HEK293T (cell line): ENCODE data around the gene ASXL1.

Experiments
- CTCF ChIA-PET: fragments of 350-600 bp; formaldehyde crosslinking; extraction: SDS; loops from one replicate; lab custom pipeline; 2021; ENCODE audit warnings: antibody characterized with exemption, inconsistent platforms; lab: Yijun Ruan, JAX
- POLR2A ChIA-PET: fragments of 350-600 bp; formaldehyde crosslinking; extraction: SDS; loops from one replicate; lab custom pipeline; 2020; ENCODE audit warnings: antibody characterized with exemption, inconsistent platforms; lab: Yijun Ruan, JAX
- DNase-seq: peaks from one replicate; pipeline ENCODE4 v3.0.0; 2012; ENCODE audit warnings: mixed read lengths; ENCODE audit errors: extremely low spot score
- ARNT ChIP-seq: fragments of 450-650 bp; IDR thresholded peaks from 2 replicates; pipeline ENCODE4 v1.6.1; 2017; ENCODE audit warnings: mild to moderate bottlenecking
- BHLHE40 ChIP-seq: fragments of 450-650 bp; IDR thresholded peaks from 2 replicates; pipeline ENCODE4 v1.6.1; 2016; ENCODE audit warnings: mild to moderate bottlenecking, moderate library complexity, borderline replicate concordance
- CTBP1 ChIP-seq: fragments of 450-650 bp; IDR thresholded peaks from 2 replicates; pipeline ENCODE4 v1.6.1; 2016; ENCODE audit warnings: borderline replicate concordance
- ELF4 ChIP-seq: fragments of 450-650 bp; IDR thresholded peaks from 2 replicates; pipeline ENCODE4 v1.6.1; 2017; ENCODE audit warnings: antibody characterized with exemption
- FOXA1 ChIP-seq: fragments of 450-650 bp; IDR thresholded peaks from 2 replicates; pipeline ENCODE4 v1.6.1; 2016; ENCODE audit warnings: mild to moderate bottlenecking
- FOXK2 ChIP-seq: fragments of 450-650 bp; IDR thresholded peaks from 2 replicates; pipeline ENCODE4 v1.6.1; 2016; ENCODE audit warnings: mild to moderate bottlenecking
- FOXM1 ChIP-seq: fragments of 450-650 bp; IDR thresholded peaks from 2 replicates; pipeline ENCODE4 v1.6.1; 2017; ENCODE audit warnings: mild to moderate bottlenecking, borderline replicate concordance
- HDGF ChIP-seq: fragments of 450-650 bp; IDR thresholded peaks from 2 replicates; pipeline ENCODE4 v1.6.1; 2017; ENCODE audit warnings: antibody characterized with exemption, borderline replicate concordance
- L3MBTL2 ChIP-seq: fragments of 450-650 bp; conservative IDR thresholded peaks from 2 replicates; pipeline ENCODE4 v1.6.1; 2016; ENCODE audit warnings: mild to moderate bottlenecking
- LEF1 ChIP-seq: fragments of 450-650 bp; IDR thresholded peaks from 2 replicates; pipeline ENCODE4 v1.6.1; 2017; ENCODE audit warnings: mild to moderate bottlenecking, borderline replicate concordance
- NFRKB ChIP-seq: fragments of 450-650 bp; IDR thresholded peaks from 2 replicates; pipeline ENCODE4 v1.6.1; 2016; ENCODE audit warnings: mild to moderate bottlenecking, moderate library complexity
- SP1 ChIP-seq: fragments of 450-650 bp; IDR thresholded peaks from 2 replicates; pipeline ENCODE4 v1.6.1; 2017
- SUZ12 ChIP-seq: fragments of 450-650 bp; IDR thresholded peaks from 2 replicates; pipeline ENCODE4 v1.6.1; 2016; ENCODE audit warnings: mild to moderate bottlenecking
- TARDBP ChIP-seq: fragments of 450-650 bp; IDR thresholded peaks from 2 replicates; pipeline ENCODE4 v1.6.1; 2016
- ZNF384 ChIP-seq: fragments of 450-650 bp; IDR thresholded peaks from 2 replicates; pipeline ENCODE4 v1.6.1; 2016
- TF ChIP-seq, protein P1 (sequence below): fragments of 450-650 bp; IDR thresholded peaks from 2 replicates; pipeline ENCODE4 v1.6.1; 2016

Gene ASXL1

DNA sequence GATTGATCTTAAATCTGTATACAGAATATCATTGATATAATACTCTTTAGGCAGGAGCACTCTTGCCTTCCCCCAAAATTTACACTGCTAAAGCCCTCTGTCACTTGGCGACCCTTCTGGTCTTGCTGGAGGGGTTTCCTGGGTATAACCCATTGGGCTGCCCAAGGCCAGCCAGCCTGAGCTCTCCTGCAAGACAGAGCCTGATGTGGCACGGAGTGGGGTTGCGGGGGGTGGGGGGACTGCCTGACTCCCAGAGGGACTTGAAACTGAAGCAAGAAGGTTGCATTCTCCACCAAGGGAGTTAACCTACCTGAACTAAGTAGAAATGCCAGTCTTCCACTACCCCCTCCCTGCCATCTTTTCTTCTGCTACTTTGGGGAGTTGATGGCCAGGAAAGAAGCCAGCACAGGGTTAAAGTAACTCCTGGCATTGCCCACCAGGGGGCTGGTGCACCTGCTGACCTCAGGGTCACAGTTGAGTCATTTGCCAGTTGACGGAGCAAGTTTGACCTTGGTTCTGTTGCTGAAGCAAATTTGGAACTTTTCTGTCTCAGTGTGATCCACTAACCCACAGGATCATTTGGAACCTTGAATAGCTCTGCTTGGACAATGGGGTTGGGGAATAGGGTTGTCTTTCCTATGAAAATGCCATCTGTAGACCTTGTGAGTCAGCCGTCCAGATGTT, 79.4 kb downstream of the ASXL1 start:
- CTCF ChIA-PET = no interaction called here
- TF ChIP-seq TARDBP = no peak
- no peak for TF ChIP-seq LEF1
- no peak for TF ChIP-seq CTBP1
- TF ChIP-seq SUZ12 = no peak
- TF ChIP-seq L3MBTL2 = no peak
- no peak for TF ChIP-seq FOXK2
- no peak for TF ChIP-seq ARNT
- TF ChIP-seq SP1 = no peak
- TF ChIP-seq FOXA1 = no peak
- no peak for TF ChIP-seq BHLHE40
- no peak for TF ChIP-seq HDGF
- DNase-seq = no peak
- POLR2A ChIA-PET = no interaction called here

DNA sequence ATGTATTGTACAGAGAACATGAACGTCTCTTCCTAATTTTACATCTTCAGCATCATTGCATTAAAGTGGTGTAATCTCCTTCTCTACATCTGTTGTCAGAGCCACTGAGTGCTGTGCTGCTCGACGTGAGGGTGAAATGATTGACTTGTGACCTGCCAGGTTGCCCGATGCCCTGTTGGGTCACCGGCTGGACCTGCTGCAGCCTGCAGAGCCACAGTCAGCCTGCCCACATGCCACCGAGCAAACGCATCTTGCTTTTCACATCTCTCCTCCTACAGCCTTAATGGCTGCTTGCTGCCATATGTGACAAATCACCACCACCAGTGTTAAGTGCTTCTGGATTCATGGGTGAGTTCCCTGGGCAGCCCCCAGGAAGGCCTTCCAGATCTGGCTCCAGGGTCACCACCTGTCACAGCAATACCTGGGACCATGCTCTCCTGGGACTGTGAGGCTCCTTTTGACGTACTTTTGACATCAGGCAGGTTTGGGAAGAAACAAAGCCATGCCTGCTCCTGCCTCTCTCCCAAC, 80.3 kb downstream of the ASXL1 start:
- CTCF ChIA-PET = no interaction called here
- no peak for DNase-seq
- POLR2A ChIA-PET = no interaction called here
- TF ChIP-seq FOXM1 (no peak), LEF1 (no peak), FOXK2 (no peak), TARDBP (no peak), FOXA1 (no peak), ZNF384 (no peak), BHLHE40 (no peak), L3MBTL2 (no peak), ARNT (no peak), SUZ12 (no peak), CTBP1 (no peak)
- TF ChIP-seq, protein P1, sequence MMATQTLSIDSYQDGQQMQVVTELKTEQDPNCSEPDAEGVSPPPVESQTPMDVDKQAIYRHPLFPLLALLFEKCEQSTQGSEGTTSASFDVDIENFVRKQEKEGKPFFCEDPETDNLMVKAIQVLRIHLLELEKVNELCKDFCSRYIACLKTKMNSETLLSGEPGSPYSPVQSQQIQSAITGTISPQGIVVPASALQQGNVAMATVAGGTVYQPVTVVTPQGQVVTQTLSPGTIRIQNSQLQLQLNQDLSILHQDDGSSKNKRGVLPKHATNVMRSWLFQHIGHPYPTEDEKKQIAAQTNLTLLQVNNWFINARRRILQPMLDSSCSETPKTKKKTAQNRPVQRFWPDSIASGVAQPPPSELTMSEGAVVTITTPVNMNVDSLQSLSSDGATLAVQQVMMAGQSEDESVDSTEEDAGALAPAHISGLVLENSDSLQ = no peak

DNA sequence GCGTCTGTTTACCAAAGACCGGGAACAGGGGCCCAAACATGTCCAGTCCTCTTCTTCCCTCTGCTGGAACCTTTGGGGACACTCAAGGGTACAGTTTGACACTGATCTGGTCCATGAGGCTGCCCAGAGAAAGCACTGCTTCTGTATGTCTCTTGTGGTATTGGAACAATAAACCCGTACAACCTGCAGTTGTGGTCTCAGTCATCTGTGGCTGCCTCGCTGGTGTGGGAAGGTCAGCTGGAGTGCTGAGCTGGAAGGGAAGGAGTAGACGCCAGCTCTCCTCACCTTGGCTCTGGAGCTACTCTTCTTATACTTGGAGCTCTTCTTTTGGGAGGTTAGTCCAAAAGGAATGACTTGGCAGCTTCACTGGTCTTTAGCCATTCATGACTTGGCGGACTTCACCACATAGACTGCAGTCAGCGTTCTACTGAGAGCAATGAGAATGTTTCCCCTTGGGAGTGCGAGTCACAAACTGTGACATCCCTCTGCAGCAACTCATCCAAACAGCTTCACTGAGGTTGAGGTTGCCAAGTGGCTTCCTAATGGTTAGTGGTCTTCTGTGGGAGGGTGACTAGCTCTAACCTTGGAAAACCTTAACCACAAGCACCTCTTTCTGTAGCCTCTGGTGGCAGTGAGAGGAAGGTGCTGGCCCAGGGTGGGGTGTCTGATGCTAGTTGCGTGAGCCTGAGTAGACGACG, 81.2 kb downstream of the ASXL1 start:
- ChIA-PET POLR2A (no interaction called here), CTCF (no interaction called here)
- no peak for TF ChIP-seq SP1
- no peak for TF ChIP-seq LEF1
- no peak for TF ChIP-seq NFRKB
- TF ChIP-seq FOXK2 = no peak
- no peak for TF ChIP-seq L3MBTL2
- TF ChIP-seq ELF4 = no peak
- TF ChIP-seq BHLHE40 = no peak
- no peak for DNase-seq

DNA sequence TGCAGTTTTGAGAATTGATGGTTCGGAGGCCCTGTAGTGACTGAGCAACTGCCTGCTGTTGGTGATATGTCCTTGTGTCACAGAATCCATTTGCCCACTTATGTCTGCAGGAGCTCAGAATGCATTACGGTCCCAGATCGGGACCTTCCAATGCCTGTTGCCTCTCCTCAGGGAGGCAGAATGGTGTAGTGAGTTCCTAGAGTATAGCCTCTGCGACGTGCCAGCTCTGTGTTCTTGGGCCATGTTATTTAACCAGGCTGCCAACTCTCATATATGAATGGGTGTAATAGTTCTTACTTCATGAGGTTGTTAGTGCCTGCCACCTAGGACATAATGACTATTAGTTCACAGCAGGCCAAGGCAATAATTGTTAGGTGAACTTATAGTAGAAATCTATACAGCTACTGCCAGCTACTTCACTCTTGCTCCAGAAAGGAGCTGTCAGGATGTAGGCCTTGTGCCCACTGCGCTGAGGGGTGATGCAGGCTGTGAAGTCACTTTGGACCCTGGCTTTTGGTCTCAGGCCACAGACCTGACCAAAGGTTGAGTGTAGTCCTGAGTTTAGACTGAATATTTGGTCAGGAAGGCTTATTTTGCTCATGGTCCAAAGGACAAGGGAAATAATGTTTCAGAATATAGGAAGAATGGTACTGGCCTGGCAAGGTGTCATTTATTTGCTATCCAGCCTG, 82.1 kb downstream of the ASXL1 start:
- POLR2A ChIA-PET = no interaction called here
- CTCF ChIA-PET = no interaction called here

DNA sequence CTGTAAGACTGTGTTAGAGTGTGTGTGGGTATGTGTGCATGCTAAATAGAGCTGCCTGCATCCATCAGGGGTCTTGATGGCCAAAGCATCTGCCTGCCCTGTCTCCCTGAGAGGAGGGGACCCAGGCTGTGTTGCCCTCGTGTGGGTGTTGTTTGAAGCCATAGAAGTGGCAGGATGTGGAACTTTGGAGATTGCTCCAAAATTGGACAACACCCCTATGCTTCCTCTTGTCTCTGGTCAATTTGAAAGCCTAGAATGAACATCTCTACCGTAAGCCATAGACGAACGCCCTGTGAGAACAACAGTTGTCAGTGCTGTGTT, 82.6 kb downstream of the ASXL1 start:
- CTCF ChIA-PET = no interaction called here
- POLR2A ChIA-PET = no interaction called here
- DNase-seq = no peak
- TF ChIP-seq FOXK2 = no peak
- no peak for TF ChIP-seq TARDBP
- TF ChIP-seq SP1 = no peak
- no peak for TF ChIP-seq FOXM1
- TF ChIP-seq L3MBTL2 = no peak
- no peak for TF ChIP-seq HDGF
- TF ChIP-seq CTBP1 = no peak
- TF ChIP-seq ARNT = no peak
- TF ChIP-seq, protein P1 = no peak
- TF ChIP-seq LEF1 = no peak
- TF ChIP-seq ZNF384 = no peak
- no peak for TF ChIP-seq ELF4
- no peak for TF ChIP-seq NFRKB

More for the DNA sequence above, 82.1 kb downstream of the ASXL1 start:
- no peak for DNase-seq
- no peak for TF ChIP-seq SUZ12
- TF ChIP-seq HDGF = no peak
- no peak for TF ChIP-seq L3MBTL2
- no peak for TF ChIP-seq BHLHE40
- TF ChIP-seq FOXM1 = no peak
- TF ChIP-seq LEF1 = no peak
- no peak for TF ChIP-seq TARDBP
- no peak for TF ChIP-seq ARNT
- TF ChIP-seq, protein P1 = no peak
- TF ChIP-seq ELF4 = no peak
- TF ChIP-seq FOXK2 = no peak
- no peak for TF ChIP-seq ZNF384
- TF ChIP-seq CTBP1 = no peak
- TF ChIP-seq SP1 = no peak

DNA sequence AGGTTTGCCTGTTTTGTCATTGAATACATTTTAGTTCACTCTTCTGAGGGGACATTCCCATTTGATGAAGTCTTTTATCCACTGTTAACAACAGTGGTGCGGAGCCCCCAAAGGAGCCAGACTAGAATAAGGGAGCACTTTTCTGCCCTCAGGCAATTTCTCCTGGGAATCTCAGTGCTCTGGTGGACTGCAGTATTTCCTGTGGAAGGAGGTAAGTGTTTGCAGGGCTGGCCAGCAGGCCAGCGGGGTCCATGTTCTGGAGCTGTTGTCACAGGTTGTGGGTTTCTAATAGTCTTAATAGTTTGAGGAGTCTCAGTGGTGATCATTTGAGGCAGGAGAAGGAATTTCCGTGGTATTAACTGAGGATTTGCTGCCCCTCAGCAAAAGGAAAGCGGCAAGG, 83.5 kb downstream of the ASXL1 start:
- ChIA-PET CTCF (no interaction called here), POLR2A (no interaction called here)

More for the DNA sequence above, 83.5 kb downstream of the ASXL1 start:
- TF ChIP-seq BHLHE40 = no peak
- no peak for TF ChIP-seq HDGF
- no peak for TF ChIP-seq ARNT
- no peak for TF ChIP-seq NFRKB
- no peak for TF ChIP-seq FOXM1
- TF ChIP-seq FOXK2 = no peak
- TF ChIP-seq TARDBP = no peak
- TF ChIP-seq, protein P1 = no peak
- no peak for TF ChIP-seq SUZ12
- no peak for TF ChIP-seq ZNF384
- no peak for TF ChIP-seq LEF1
- no peak for TF ChIP-seq ELF4
- no peak for TF ChIP-seq L3MBTL2
- no peak for TF ChIP-seq FOXA1
- no peak for TF ChIP-seq CTBP1
- no peak for DNase-seq
